ENCODE measurements around the gene CNTLN.

CNTLN gene

GRCh38 chr9:17120203-17120602 is 14.6 kb upstream of the CNTLN start:
- H3F3A ChIP-seq (ENCODE audit: low read depth): no peaks in the 10 kb centered on the region
- H3K9me2 ChIP-seq (replicated peaks; ENCODE audit: low read depth, low read length): no peaks in the 10 kb centered on the region
- H4K20me1 ChIP-seq (ENCODE audit: insufficient read depth, low read length, poor library complexity, severe bottlenecking): no peaks in the 10 kb centered on the region
- no peaks in the 10 kb centered on the region for H3K36me3 ChIP-seq (ENCODE audit: insufficient read depth, low read length)
- TF ChIP-seq EZH2phosphoT487 (IDR thresholded peaks at IDR 0.05; ENCODE audit: borderline replicate concordance): no peak
- H3K9ac ChIP-seq (ENCODE audit: low read depth, low read length, poor library complexity, severe bottlenecking): no peak overlapping the region
- H3K79me2 ChIP-seq (ENCODE audit: insufficient read depth, low read length): no peaks in the 10 kb centered on the region
- no peaks in the 10 kb centered on the region for H3K27me3 ChIP-seq (ENCODE audit: insufficient read depth, low read length, poor library complexity, severe bottlenecking)
- H3K9me3 ChIP-seq (ENCODE audit: insufficient read depth, low read depth, low read length): no peaks in the 10 kb centered on the region
- H3K4me2 ChIP-seq (ENCODE audit: low read depth, low read length, poor library complexity, severe bottlenecking): no peak overlapping the region
- peaks cover 4% of the 10 kb centered on the region for H3K4me1 ChIP-seq (ENCODE audit: insufficient read depth, low read length, poor library complexity, severe bottlenecking)
- no peak overlapping the region for H3K4me3 ChIP-seq (ENCODE audit: low read length, poor library complexity, severe bottlenecking)
- H2AFZ ChIP-seq (ENCODE audit: low read length): no peak overlapping the region

- TF ChIP-seq EZH2phosphoT487 (IDR thresholded peaks at IDR 0.05; ENCODE audit: borderline replicate concordance) (no peak), CTCF (conservative IDR thresholded peaks at IDR 0.05; ENCODE audit: low read length) (no peak)
- no peaks in the 10 kb centered on the region for H3K36me3 ChIP-seq (ENCODE audit: insufficient read depth, low read length)
- H3K4me3 ChIP-seq (ENCODE audit: low read length, poor library complexity, severe bottlenecking): no peak overlapping the region
- H3K79me2 ChIP-seq (ENCODE audit: insufficient read depth, low read length): no peaks in the 10 kb centered on the region
- no peaks in the 10 kb centered on the region for H3K9me3 ChIP-seq (ENCODE audit: insufficient read depth, low read depth, low read length)
- no peaks in the 10 kb centered on the region for H3F3A ChIP-seq (ENCODE audit: low read depth)
- no peak overlapping the region for H3K9ac ChIP-seq (ENCODE audit: low read depth, low read length, poor library complexity, severe bottlenecking)
- H3K9me2 ChIP-seq (replicated peaks; ENCODE audit: low read depth, low read length): no peaks in the 10 kb centered on the region
- H3K4me2 ChIP-seq (ENCODE audit: low read depth, low read length, poor library complexity, severe bottlenecking): no peak overlapping the region
- no peaks in the 10 kb centered on the region for H3K27me3 ChIP-seq (ENCODE audit: insufficient read depth, low read length, poor library complexity, severe bottlenecking)
- H3K4me1 ChIP-seq (ENCODE audit: insufficient read depth, low read length, poor library complexity, severe bottlenecking): peaks cover 3% of the 10 kb centered on the region
- peak overlapping the region; percentile 40; the same call in 1 of the 2 replicates for H2AFZ ChIP-seq (ENCODE audit: low read length)
- H4K20me1 ChIP-seq (ENCODE audit: insufficient read depth, low read length, poor library complexity, severe bottlenecking): no peaks in the 10 kb centered on the region
Observed at GRCh38 chr9:17121264-17121663, 13.6 kb upstream of the CNTLN start.

- H2AFZ ChIP-seq (ENCODE audit: low read length): peak overlapping the region; percentile 29; the same call in 1 of the 2 replicates
- no peaks in the 10 kb centered on the region for H3K9me3 ChIP-seq (ENCODE audit: insufficient read depth, low read depth, low read length)
- no peak overlapping the region for H3K9ac ChIP-seq (ENCODE audit: low read depth, low read length, poor library complexity, severe bottlenecking)
- H3K4me2 ChIP-seq (ENCODE audit: low read depth, low read length, poor library complexity, severe bottlenecking): no peak overlapping the region
- no peaks in the 10 kb centered on the region for H3F3A ChIP-seq (ENCODE audit: low read depth)
- H3K9me2 ChIP-seq (replicated peaks; ENCODE audit: low read depth, low read length): no peaks in the 10 kb centered on the region
- H3K4me1 ChIP-seq (ENCODE audit: insufficient read depth, low read length, poor library complexity, severe bottlenecking): peaks cover 7% of the 10 kb centered on the region
- no peak overlapping the region for H3K4me3 ChIP-seq (ENCODE audit: low read length, poor library complexity, severe bottlenecking)
- H4K20me1 ChIP-seq (ENCODE audit: insufficient read depth, low read length, poor library complexity, severe bottlenecking): no peaks in the 10 kb centered on the region
- H3K27me3 ChIP-seq (ENCODE audit: insufficient read depth, low read length, poor library complexity, severe bottlenecking): no peaks in the 10 kb centered on the region
- H3K79me2 ChIP-seq (ENCODE audit: insufficient read depth, low read length): peaks cover 4% of the 10 kb centered on the region
- H3K36me3 ChIP-seq (ENCODE audit: insufficient read depth, low read length): no peaks in the 10 kb centered on the region
- TF ChIP-seq EZH2phosphoT487 (IDR thresholded peaks at IDR 0.05; ENCODE audit: borderline replicate concordance): no peak
- no peak for TF ChIP-seq CTCF (conservative IDR thresholded peaks at IDR 0.05; ENCODE audit: low read length)
Observed at GRCh38 chr9:17130291-17130690, 4.5 kb upstream of the CNTLN start.

GRCh38 chr9:17130725-17131124 is 4.1 kb upstream of the CNTLN start:
- Histone ChIP-seq H3K9ac (ENCODE audit: low read depth, low read length, poor library complexity, severe bottlenecking) (no peak overlapping the region), H3K4me1 (ENCODE audit: insufficient read depth, low read length, poor library complexity, severe bottlenecking) (peaks cover 11% of the 10 kb centered on the region), H3K4me2 (ENCODE audit: low read depth, low read length, poor library complexity, severe bottlenecking) (no peak overlapping the region), H3K9me3 (ENCODE audit: insufficient read depth, low read depth, low read length) (no peaks in the 10 kb centered on the region), H3K36me3 (ENCODE audit: insufficient read depth, low read length) (no peaks in the 10 kb centered on the region), H4K20me1 (ENCODE audit: insufficient read depth, low read length, poor library complexity, severe bottlenecking) (no peaks in the 10 kb centered on the region), H3K4me3 (ENCODE audit: low read length, poor library complexity, severe bottlenecking) (no peak overlapping the region), H3K9me2 (replicated peaks; ENCODE audit: low read depth, low read length) (no peaks in the 10 kb centered on the region), H3K79me2 (ENCODE audit: insufficient read depth, low read length) (peaks cover 9% of the 10 kb centered on the region), H2AFZ (ENCODE audit: low read length) (peak overlapping the region; percentile 29), H3F3A (ENCODE audit: low read depth) (no peaks in the 10 kb centered on the region), H3K27me3 (ENCODE audit: insufficient read depth, low read length, poor library complexity, severe bottlenecking) (no peaks in the 10 kb centered on the region)
- TF ChIP-seq CTCF (conservative IDR thresholded peaks at IDR 0.05; ENCODE audit: low read length): no peak
